BE2C (cell line): ENCODE measurements around the gene SUPT3H.

Experiments used
- DNase-seq: peaks from one replicate; pipeline ENCODE4 v3.0.0-alpha.2; 2020
- H3K27me3 ChIP-seq: fragments of 250-450 bp; sonication (Bioruptor Pico); 2 replicates; pipeline ENCODE4 v1.5.1; 2020; ENCODE audit warnings: mild to moderate bottlenecking
- H3K36me3 ChIP-seq: fragments of 250-450 bp; sonication (Bioruptor Pico); 2 replicates; pipeline ENCODE4 v1.5.1; 2020; ENCODE audit warnings: mild to moderate bottlenecking
- H3K4me1 ChIP-seq: fragments of 250-450 bp; sonication (Bioruptor Pico); 2 replicates; pipeline ENCODE4 v1.5.1; 2020
- H3K4me3 ChIP-seq: 2 replicates; pipeline ENCODE4 v1.5.1; 2011; ENCODE audit warnings: low read depth, low read length
- H3K9me3 ChIP-seq: fragments of 250-450 bp; sonication (Bioruptor Pico); 2 replicates; pipeline ENCODE4 v1.5.1; 2020
- TF ChIP-seq, protein P1 (sequence below): IDR thresholded peaks from 2 replicates; pipeline ENCODE4 v1.5.1; 2012; ENCODE audit warnings: mild to moderate bottlenecking, low read depth, low read length

The SUPT3H gene

DNA sequence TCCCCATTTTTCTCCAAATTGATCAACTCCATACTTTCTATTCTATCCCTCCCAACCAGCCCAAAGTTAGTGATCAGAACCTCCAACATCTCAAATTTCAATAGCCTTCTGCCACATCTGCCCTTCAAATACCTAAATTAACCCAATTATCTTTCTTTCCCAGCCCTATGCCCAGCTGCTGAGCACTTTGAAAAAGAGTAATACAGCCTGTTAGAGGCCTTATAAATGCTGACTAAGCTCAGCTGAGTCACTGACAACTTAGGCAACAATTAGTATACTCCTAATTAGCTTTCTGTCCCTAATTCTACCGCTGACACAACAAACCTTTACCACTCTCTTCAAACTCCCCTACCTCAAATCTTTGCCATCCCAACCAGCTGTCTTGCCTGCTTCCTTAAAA, 26.1 kb downstream of the SUPT3H start:
- TF ChIP-seq, protein P1, sequence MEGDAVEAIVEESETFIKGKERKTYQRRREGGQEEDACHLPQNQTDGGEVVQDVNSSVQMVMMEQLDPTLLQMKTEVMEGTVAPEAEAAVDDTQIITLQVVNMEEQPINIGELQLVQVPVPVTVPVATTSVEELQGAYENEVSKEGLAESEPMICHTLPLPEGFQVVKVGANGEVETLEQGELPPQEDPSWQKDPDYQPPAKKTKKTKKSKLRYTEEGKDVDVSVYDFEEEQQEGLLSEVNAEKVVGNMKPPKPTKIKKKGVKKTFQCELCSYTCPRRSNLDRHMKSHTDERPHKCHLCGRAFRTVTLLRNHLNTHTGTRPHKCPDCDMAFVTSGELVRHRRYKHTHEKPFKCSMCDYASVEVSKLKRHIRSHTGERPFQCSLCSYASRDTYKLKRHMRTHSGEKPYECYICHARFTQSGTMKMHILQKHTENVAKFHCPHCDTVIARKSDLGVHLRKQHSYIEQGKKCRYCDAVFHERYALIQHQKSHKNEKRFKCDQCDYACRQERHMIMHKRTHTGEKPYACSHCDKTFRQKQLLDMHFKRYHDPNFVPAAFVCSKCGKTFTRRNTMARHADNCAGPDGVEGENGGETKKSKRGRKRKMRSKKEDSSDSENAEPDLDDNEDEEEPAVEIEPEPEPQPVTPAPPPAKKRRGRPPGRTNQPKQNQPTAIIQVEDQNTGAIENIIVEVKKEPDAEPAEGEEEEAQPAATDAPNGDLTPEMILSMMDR, result no peak
- no peaks in the 10 kb centered on the region for H3K4me1 ChIP-seq
- no peaks in the 10 kb centered on the region for H3K9me3 ChIP-seq
- H3K27me3 ChIP-seq, result no peaks in the 10 kb centered on the region
- no peak for DNase-seq
- H3K36me3 ChIP-seq, result no peaks in the 10 kb centered on the region
- H3K4me3 ChIP-seq, result no peak overlapping the region

- TF ChIP-seq, protein P1, result no peak
- Histone ChIP-seq H3K4me1 (no peaks in the 10 kb centered on the region), H3K27me3 (no peaks in the 10 kb centered on the region), H3K4me3 (no peak overlapping the region), H3K36me3 (no peaks in the 10 kb centered on the region), H3K9me3 (no peaks in the 10 kb centered on the region)
- no peak for DNase-seq
These were observed 26.7 kb downstream of the SUPT3H start for GRCh38 chr6:45351076-45351475.

- TF ChIP-seq, protein P1, result no peak
- Histone ChIP-seq H3K4me1 (no peaks in the 10 kb centered on the region), H3K9me3 (no peaks in the 10 kb centered on the region), H3K4me3 (no peak overlapping the region), H3K36me3 (no peaks in the 10 kb centered on the region), H3K27me3 (no peaks in the 10 kb centered on the region)
- DNase-seq, result no peak
These were observed 27.5 kb downstream of the SUPT3H start for GRCh38 chr6:45350186-45350710.

- no peak for DNase-seq
- Histone ChIP-seq H3K4me1 (no peaks in the 10 kb centered on the region), H3K36me3 (no peaks in the 10 kb centered on the region), H3K27me3 (no peaks in the 10 kb centered on the region), H3K9me3 (no peaks in the 10 kb centered on the region), H3K4me3 (no peak overlapping the region)
- TF ChIP-seq, protein P1, result no peak
These were observed 32.8 kb downstream of the SUPT3H start for GRCh38 chr6:45344900-45345299.

- H3K4me1 ChIP-seq, result no peaks in the 10 kb centered on the region
- peaks cover 10% of the 10 kb centered on the region for H3K27me3 ChIP-seq
- DNase-seq, result no peak
- H3K36me3 ChIP-seq, result no peaks in the 10 kb centered on the region
- no peaks in the 10 kb centered on the region for H3K9me3 ChIP-seq
- TF ChIP-seq, protein P1, result no peak
- H3K4me3 ChIP-seq, result no peak overlapping the region
These were observed 49.2 kb downstream of the SUPT3H start for GRCh38 chr6:45328523-45328922.

DNA sequence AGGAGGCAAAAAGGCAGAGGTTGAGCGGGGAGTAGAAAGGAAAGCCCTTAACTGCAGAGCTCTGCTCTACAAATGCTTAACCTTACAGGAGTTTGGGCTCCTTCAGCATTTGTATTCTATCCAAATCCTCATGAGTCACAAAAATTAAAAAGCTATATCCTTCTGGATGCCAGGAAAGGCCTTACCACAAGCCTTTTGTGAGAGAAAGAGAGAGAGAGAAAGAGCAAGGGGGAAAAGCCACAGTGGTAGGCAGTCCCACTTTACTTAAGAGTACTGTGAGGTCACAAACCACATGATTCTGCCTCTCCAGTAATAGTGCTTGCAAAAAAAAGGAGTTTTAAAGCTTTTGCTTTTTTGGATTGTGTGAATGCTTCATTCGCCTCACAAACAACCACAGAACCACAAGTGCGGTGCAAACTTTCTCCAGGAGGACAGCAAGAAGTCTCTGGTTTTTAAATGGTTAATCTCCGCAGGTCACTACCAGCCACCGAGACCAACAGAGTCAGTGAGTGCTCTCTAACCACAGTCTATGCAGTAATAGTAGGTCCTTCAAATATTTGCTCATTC, 49.7 kb downstream of the SUPT3H start, which contains the start of gene RUNX2:
Gene RUNX2, plus strand, starts transcription at position 375 of the 567 bp plus-strand sequence. CDS start 397 bp downstream, outside the sequence.
- Histone ChIP-seq H3K4me3 (no peak within 1 kb of the TSS), H3K4me1 (no peaks in the 10 kb centered on the region), H3K9me3 (no peaks in the 10 kb centered on the region), H3K36me3 (no peaks in the 10 kb centered on the region), H3K27me3 (peaks cover 10% of the 10 kb centered on the region)
- TF ChIP-seq, protein P1, result no peak
- DNase-seq, result no peak
